GM23248 (cell line): ENCODE measurements around the gene VPS13A. TPM values are rescaled to one million over a fixed set of nuclear protein-coding genes. Genes with fewer than 3 reads are reported as not detected.

ENCODE experiments used
- DNase-seq: peaks from one replicate; pipeline ENCODE4 v3.0.0-alpha.2; 2015
- H2AFZ ChIP-seq: fragments of 200-600 bp; sonication (generic); 2 replicates; pipeline ENCODE4 v1.6.1; 2016; ENCODE audit warnings: antibody characterized with exemption
- H3F3A ChIP-seq: fragments of 200-600 bp; sonication (generic); 2 replicates; pipeline ENCODE4 v1.6.1; 2016; ENCODE audit warnings: mild to moderate bottlenecking, antibody characterized with exemption, mixed run types; ENCODE audit not compliant: insufficient read depth
- H3K27ac ChIP-seq: fragments of 200-600 bp; sonication (generic); 2 replicates; pipeline ENCODE4 v1.5.1; 2016; ENCODE audit warnings: mild to moderate bottlenecking
- H3K27me3 ChIP-seq: fragments of 200-600 bp; sonication (generic); replicated peaks from 2 replicates; pipeline ENCODE4 v1.6.1; 2016; ENCODE audit warnings: mild to moderate bottlenecking; ENCODE audit not compliant: insufficient read depth
- H3K36me3 ChIP-seq: fragments of 200-600 bp; sonication (generic); 2 replicates; pipeline ENCODE4 v1.6.1; 2016; ENCODE audit warnings: low read depth, mild to moderate bottlenecking
- H3K4me1 ChIP-seq: fragments of 200-600 bp; sonication (generic); 2 replicates; pipeline ENCODE4 v1.6.1; 2016; ENCODE audit warnings: mild to moderate bottlenecking; ENCODE audit not compliant: insufficient read depth
- H3K4me2 ChIP-seq: fragments of 200-600 bp; sonication (generic); one replicate; pipeline ENCODE4 v1.6.1; 2016; ENCODE audit warnings: mild to moderate bottlenecking; ENCODE audit not compliant: unreplicated experiment
- H3K4me3 ChIP-seq: fragments of 200-600 bp; sonication (generic); 2 replicates; pipeline ENCODE4 v1.5.1; 2016; ENCODE audit warnings: mild to moderate bottlenecking
- H3K79me2 ChIP-seq: fragments of 200-600 bp; sonication (generic); 2 replicates; pipeline ENCODE4 v1.6.1; 2016; ENCODE audit warnings: mild to moderate bottlenecking; ENCODE audit not compliant: insufficient read depth
- H3K9ac ChIP-seq: fragments of 200-600 bp; sonication (generic); 2 replicates; pipeline ENCODE4 v1.6.1; 2016; ENCODE audit warnings: mild to moderate bottlenecking
- H3K9me2 ChIP-seq: fragments of 200-600 bp; sonication (generic); 2 replicates; pipeline ENCODE4 v1.6.1; 2016; ENCODE audit warnings: mixed run types, mild to moderate bottlenecking, moderate library complexity; ENCODE audit not compliant: insufficient read depth
- H3K9me3 ChIP-seq: fragments of 200-600 bp; sonication (generic); one replicate; pipeline ENCODE4 v1.6.1; 2017; ENCODE audit warnings: low read depth
- H4K20me1 ChIP-seq: fragments of 200-600 bp; sonication (generic); 2 replicates; pipeline ENCODE4 v1.6.0; 2016; ENCODE audit not compliant: insufficient read depth
- EZH2 ChIP-seq: fragments of 200-600 bp; sonication (generic); IDR thresholded peaks from 2 replicates; pipeline ENCODE4 v1.6.1; 2018; ENCODE audit warnings: antibody characterized with exemption, mild to moderate bottlenecking; ENCODE audit not compliant: insufficient read depth, poor library complexity, severe bottlenecking
- EZH2phosphoT487 ChIP-seq: fragments of 200-600 bp; sonication (generic); IDR thresholded peaks from 2 replicates; pipeline ENCODE4 v1.6.1; 2018; ENCODE audit warnings: antibody characterized with exemption, moderate library complexity, mild to moderate bottlenecking, low read depth; ENCODE audit not compliant: insufficient read depth
- WGBS, 2 experiments: methylation state at CpG; one replicate each; pipeline ENCODE4 v1.1.6; 2015 to 2017; ENCODE audit warnings: low lambda C conversion rate in 2 of 2, low coverage in 1 of 2; ENCODE audit errors: missing lambda C conversion rate in 2 of 2; 5-methylcytosine and 5-hydroxymethylcytosine counted together
- in situ Hi-C: fragments of 300-500 bp; cut with MboI; formaldehyde crosslinking; loops from 2 replicates; pipeline ENCODE4 v1.15.0; 2020
- polyA plus RNA-seq: library from polyadenylated mRNA; unstranded; fragments of >200 nt; fragmentation: Nextera tagmentation; extraction: Ambion mirVana; gene quantifications from 2 replicates; pipeline ENCODE4 v1.2.1, GENCODE V29; 2016
- total RNA-seq: library from RNA; depleted of rRNA; stranded (reverse); fragments of >200 nt; shearing (Covaris generic); gene quantifications from 2 replicates; pipeline ENCODE4 v1.2.3, GENCODE V29; 2014

VPS13A gene
- total and polyA plus RNA-seq, 2 experiments from 2014 or later, result 8.9 to 15.8 TPM

GRCh38 chr9:77442436-77442835, 265.1 kb downstream of the VPS13A start:
- no peaks in the 10 kb centered on the region for H3K36me3 ChIP-seq
- no peak overlapping the region for H3K4me2 ChIP-seq
- H3K27me3 ChIP-seq, result no peaks in the 10 kb centered on the region
- H3K9me2 ChIP-seq, result no peaks in the 10 kb centered on the region
- H3K27ac ChIP-seq, result no peak overlapping the region
- no peaks in the 10 kb centered on the region for H3K79me2 ChIP-seq
- H3K9ac ChIP-seq, result no peak overlapping the region
- no peak for DNase-seq
- in situ Hi-C loops, result loop anchor here (10.0 kb wide), 1 partner anchor 592 kb away; the partner anchor contains the start of gene GNAQ
- H3F3A ChIP-seq, result no peaks in the 10 kb centered on the region
- H3K4me1 ChIP-seq, result no peaks in the 10 kb centered on the region
- TF ChIP-seq EZH2 (no peak), EZH2phosphoT487 (no peak)
- no peak overlapping the region for H2AFZ ChIP-seq
- 55 to 71% methylated on average over 1 of the region's 1 CpG for WGBS, 2 experiments
- no peaks in the 10 kb centered on the region for H3K9me3 ChIP-seq
- no peaks in the 10 kb centered on the region for H4K20me1 ChIP-seq
- H3K4me3 ChIP-seq, result no peak overlapping the region

DNA sequence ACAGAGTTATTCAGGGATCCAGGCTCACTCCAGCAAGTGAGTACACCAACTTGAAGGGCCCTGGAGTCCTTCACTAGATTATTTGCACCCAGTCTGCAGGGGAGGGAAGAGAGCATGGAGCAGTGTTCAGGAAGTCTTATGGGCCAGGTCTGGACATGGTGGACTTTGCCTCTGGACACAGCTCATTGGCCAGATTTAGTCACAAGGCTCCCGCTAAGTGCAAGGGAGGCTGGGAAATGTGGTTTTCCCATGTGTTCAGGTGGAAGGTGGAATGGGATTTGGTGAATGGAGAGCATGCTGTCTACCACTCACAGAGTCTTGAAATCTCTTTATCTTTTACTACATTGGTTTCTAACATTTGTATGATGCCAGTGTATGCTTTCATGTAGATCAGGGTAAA, 270.3 kb downstream of the VPS13A start:
- 60 to 86% methylated on average over 1 of the region's 1 CpG for WGBS, 2 experiments
- Histone ChIP-seq H3K79me2 (no peaks in the 10 kb centered on the region), H2AFZ (no peak overlapping the region), H3F3A (no peaks in the 10 kb centered on the region), H3K36me3 (no peaks in the 10 kb centered on the region), H3K4me1 (peaks cover 6% of the 10 kb centered on the region; the same call in 1 of the 2 replicates), H4K20me1 (no peaks in the 10 kb centered on the region), H3K4me2 (no peak overlapping the region), H3K27me3 (no peaks in the 10 kb centered on the region), H3K27ac (no peak overlapping the region), H3K9me3 (no peaks in the 10 kb centered on the region), H3K4me3 (no peak overlapping the region), H3K9ac (no peak overlapping the region), H3K9me2 (no peaks in the 10 kb centered on the region)
- DNase-seq, result no peak
- no peak for TF ChIP-seq EZH2
- no peak for TF ChIP-seq EZH2phosphoT487
- in situ Hi-C loops, result loop anchor here (10.0 kb wide), 1 partner anchor 587 kb away; the partner anchor contains the start of gene GNAQ

GRCh38 chr9:77449240-77450084, 272.1 kb downstream of the VPS13A start:
- no peak overlapping the region for H3K4me2 ChIP-seq
- peaks cover 6% of the 10 kb centered on the region; the same call in 1 of the 2 replicates for H3K4me1 ChIP-seq
- H3K27ac ChIP-seq, result no peak overlapping the region
- H3K9ac ChIP-seq, result no peak overlapping the region
- H3F3A ChIP-seq, result no peaks in the 10 kb centered on the region
- no peaks in the 10 kb centered on the region for H3K27me3 ChIP-seq
- no peaks in the 10 kb centered on the region for H3K79me2 ChIP-seq
- H3K4me3 ChIP-seq, result no peak overlapping the region
- peak; percentile 65 for DNase-seq
- 62 to 68% methylated on average over 12 of the region's 12 CpGs for WGBS, 2 experiments
- H3K9me2 ChIP-seq, result no peaks in the 10 kb centered on the region
- H3K36me3 ChIP-seq, result no peaks in the 10 kb centered on the region
- in situ Hi-C loops, result loop anchor here (10.0 kb wide), 1 partner anchor 585 kb away; the partner anchor contains the start of gene GNAQ
- H3K9me3 ChIP-seq, result no peaks in the 10 kb centered on the region
- TF ChIP-seq EZH2phosphoT487 (no peak), EZH2 (no peak)
- no peak overlapping the region for H2AFZ ChIP-seq
- H4K20me1 ChIP-seq, result no peaks in the 10 kb centered on the region

DNA sequence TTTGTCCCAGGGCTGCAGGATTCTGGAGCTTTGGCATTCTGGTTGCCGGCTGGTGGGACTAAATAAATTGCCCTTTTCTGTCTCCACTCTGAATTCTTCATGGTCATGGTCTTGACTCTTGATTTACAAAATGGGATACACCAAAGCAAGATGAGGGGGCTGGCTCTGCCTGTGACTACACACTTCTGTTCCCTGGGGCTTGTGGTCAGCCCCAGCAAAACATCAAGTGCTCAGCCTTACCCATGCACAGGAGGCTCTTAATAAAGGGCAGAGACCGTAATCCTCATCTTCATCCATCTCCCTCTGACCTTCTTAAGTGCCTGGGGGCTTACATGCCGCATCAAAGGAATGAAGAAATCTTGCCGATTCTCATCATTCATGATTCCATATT, 272.7 kb downstream of the VPS13A start:
- H3K79me2 ChIP-seq, result no peaks in the 10 kb centered on the region
- TF ChIP-seq EZH2 (no peak), EZH2phosphoT487 (no peak)
- in situ Hi-C loops, result no loop called here
- H3K4me3 ChIP-seq, result no peak overlapping the region
- 92 to 95% methylated on average over 4 of the region's 4 CpGs for WGBS, 2 experiments
- no peak overlapping the region for H3K27ac ChIP-seq
- peaks cover 6% of the 10 kb centered on the region; the same call in 1 of the 2 replicates for H3K4me1 ChIP-seq
- H3K9me2 ChIP-seq, result no peaks in the 10 kb centered on the region
- no peaks in the 10 kb centered on the region for H3K9me3 ChIP-seq
- DNase-seq, result no peak
- H4K20me1 ChIP-seq, result no peaks in the 10 kb centered on the region
- H3F3A ChIP-seq, result peaks cover 6% of the 10 kb centered on the region
- no peak overlapping the region for H3K9ac ChIP-seq
- no peaks in the 10 kb centered on the region for H3K36me3 ChIP-seq
- H3K27me3 ChIP-seq, result no peaks in the 10 kb centered on the region
- no peak overlapping the region for H3K4me2 ChIP-seq
- H2AFZ ChIP-seq, result no peak overlapping the region
